ENCODE results near the gene LENEP. TPM values are rescaled to one million over a fixed set of nuclear protein-coding genes. Genes with fewer than 3 reads are reported as not detected.
A peak's percentile ranks its signal among the peaks of the same experiment; 100 is the strongest.

LENEP gene
- total RNA-seq, 1 experiment from 2014 or later, result 2.8 TPM

DNA sequence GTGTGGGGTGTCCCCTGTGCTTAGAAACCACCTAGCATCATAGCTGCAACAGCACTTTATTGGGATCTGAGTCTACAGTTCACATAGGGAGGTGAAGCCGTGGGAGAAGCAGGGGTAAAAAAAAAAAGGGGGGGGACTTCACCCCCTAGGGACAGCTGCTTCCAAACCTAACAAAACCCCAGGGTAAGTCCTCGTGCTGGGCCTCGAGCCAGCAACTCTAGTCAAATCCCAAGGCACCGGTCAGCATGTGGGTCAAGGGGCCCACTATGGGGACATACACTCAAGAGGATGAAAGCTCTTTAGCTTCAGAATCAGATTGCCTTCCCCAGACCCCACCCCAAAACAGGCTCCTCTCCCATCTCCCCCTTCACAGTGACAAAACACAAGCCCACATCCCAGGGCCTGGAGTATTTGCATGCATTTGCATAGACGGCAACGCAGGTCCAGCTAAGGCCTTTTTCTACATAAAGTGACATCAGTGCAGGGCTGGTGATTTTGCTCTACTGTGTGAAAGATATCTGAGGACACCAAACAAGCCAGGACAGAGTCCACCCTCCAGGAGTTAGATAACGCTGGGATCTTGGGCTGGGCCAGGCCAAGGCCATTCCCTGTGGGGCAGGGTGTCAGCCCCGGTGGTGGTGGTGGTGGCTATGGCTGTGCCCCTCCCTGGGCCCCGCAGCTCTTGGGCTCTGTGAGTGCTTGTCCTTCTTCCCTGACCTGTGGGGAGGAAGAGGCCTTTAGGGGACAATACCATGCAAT lies 48.8 kb upstream of the LENEP start:
- no peaks in the 10 kb centered on the region for H3K27me3 ChIP-seq (ENCODE audit: insufficient read depth, low read length)

More for the DNA sequence above, 48.8 kb upstream of the LENEP start:
- Mint-ChIP-seq H3K27me3 (ENCODE audit: low read depth) (no peaks in the 10 kb centered on the region), H3K9me3 (no peaks in the 10 kb centered on the region), H3K4me1 (peaks cover 23% of the 10 kb centered on the region in 2 experiments), H3K4me3 (no peak overlapping the region; a peak in 1 of 5 replicates), H3K27ac (peak overlapping the region in 1 of 3 experiments; percentile 4; a peak in 2 of 7 replicates), H3K36me3 (ENCODE audit: insufficient read depth in 1 of 3, low read depth in 3 of 3) (peaks cover 0 to 10% (median 5%) of the 10 kb centered on the region in 3 experiments; a peak in 5 of 7 replicates)
- H2BK12ac ChIP-seq (ENCODE audit: insufficient read length, low read depth, low read length), result no peak overlapping the region
- no peaks in the 10 kb centered on the region for H3K9me3 ChIP-seq (ENCODE audit: control insufficient read depth, low read depth, low read length)
- H3T11ph ChIP-seq (ENCODE audit: low read length), result no peak overlapping the region
- H4K91ac ChIP-seq (ENCODE audit: insufficient read length, low read depth, low read length), result no peak overlapping the region
- TF ChIP-seq, protein P1, sequence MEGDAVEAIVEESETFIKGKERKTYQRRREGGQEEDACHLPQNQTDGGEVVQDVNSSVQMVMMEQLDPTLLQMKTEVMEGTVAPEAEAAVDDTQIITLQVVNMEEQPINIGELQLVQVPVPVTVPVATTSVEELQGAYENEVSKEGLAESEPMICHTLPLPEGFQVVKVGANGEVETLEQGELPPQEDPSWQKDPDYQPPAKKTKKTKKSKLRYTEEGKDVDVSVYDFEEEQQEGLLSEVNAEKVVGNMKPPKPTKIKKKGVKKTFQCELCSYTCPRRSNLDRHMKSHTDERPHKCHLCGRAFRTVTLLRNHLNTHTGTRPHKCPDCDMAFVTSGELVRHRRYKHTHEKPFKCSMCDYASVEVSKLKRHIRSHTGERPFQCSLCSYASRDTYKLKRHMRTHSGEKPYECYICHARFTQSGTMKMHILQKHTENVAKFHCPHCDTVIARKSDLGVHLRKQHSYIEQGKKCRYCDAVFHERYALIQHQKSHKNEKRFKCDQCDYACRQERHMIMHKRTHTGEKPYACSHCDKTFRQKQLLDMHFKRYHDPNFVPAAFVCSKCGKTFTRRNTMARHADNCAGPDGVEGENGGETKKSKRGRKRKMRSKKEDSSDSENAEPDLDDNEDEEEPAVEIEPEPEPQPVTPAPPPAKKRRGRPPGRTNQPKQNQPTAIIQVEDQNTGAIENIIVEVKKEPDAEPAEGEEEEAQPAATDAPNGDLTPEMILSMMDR (conservative IDR thresholded peaks at IDR 0.05), result no peak
- H3K4me1 ChIP-seq (ENCODE audit: insufficient read depth, low read length), result peaks cover 3% of the 10 kb centered on the region; the same call in 1 of the 2 replicates
- no peak overlapping the region for H3K27ac ChIP-seq (ENCODE audit: insufficient read length, low read depth, low read length)
- H3K4me2 ChIP-seq (ENCODE audit: insufficient read depth, insufficient read length, low read length), result no peak overlapping the region
- H2BK15ac ChIP-seq (ENCODE audit: low read depth, low read length), result no peak overlapping the region
- H3K9ac ChIP-seq (ENCODE audit: extremely low read depth, insufficient read length, low read length), result no peak overlapping the region
- H3K23ac ChIP-seq (ENCODE audit: insufficient read length, low read depth, low read length), result no peak overlapping the region
- no peak overlapping the region for H3K18ac ChIP-seq (ENCODE audit: insufficient read length, low read depth, low read length)
- no peak overlapping the region for H2AK5ac ChIP-seq (ENCODE audit: insufficient read length, low read length)
- H3K79me1 ChIP-seq (ENCODE audit: insufficient read depth, low read depth, low read length, poor library complexity, severe bottlenecking), result no peaks in the 10 kb centered on the region
- no peak overlapping the region for H4K5ac ChIP-seq (ENCODE audit: insufficient read length, low read depth, low read length)
- no CpG with 5 or more reads among the region's 9 CpGs for WGBS (ENCODE audit: extremely low coverage, insufficient read length, low lambda C conversion rate)
- no peak overlapping the region for H3K14ac ChIP-seq (ENCODE audit: insufficient read depth, low read length)
- no peak overlapping the region for H3K4ac ChIP-seq (ENCODE audit: low read depth, low read length)
- no peak overlapping the region for H2BK20ac ChIP-seq (ENCODE audit: low read depth, low read length, poor library complexity, severe bottlenecking)
- H3K56ac ChIP-seq (ENCODE audit: insufficient read length, low read depth, low read length), result no peak overlapping the region
- no peak overlapping the region for H2BK5ac ChIP-seq (ENCODE audit: insufficient read length, low read length)
- no peak overlapping the region for H2BK120ac ChIP-seq (ENCODE audit: low read depth, low read length, poor library complexity, severe bottlenecking)
- no peak overlapping the region for H2AFZ ChIP-seq (ENCODE audit: low read length)
- no peak overlapping the region for H4K8ac ChIP-seq (replicated peaks; ENCODE audit: insufficient read length, low read depth, low read length)
- no peaks in the 10 kb centered on the region for H3K79me2 ChIP-seq (ENCODE audit: insufficient read depth, low read length)
- no peaks in the 10 kb centered on the region for H3K23me2 ChIP-seq (ENCODE audit: insufficient read length, low read depth, low read length, poor library complexity, severe bottlenecking)
- no peak for DNase-seq
- H4K20me1 ChIP-seq (ENCODE audit: control insufficient read depth, insufficient read depth, insufficient read length), result no peaks in the 10 kb centered on the region
